GM10248 (cell line): ENCODE results near the gene LARP4.

Source experiments
- CTCF ChIA-PET: fragments of 300-600 bp; sonication (Branson Sonifier 250); formaldehyde crosslinking; extraction: SDS; loops from one replicate; lab custom pipeline; 2021; ENCODE audit warnings: antibody characterized with exemption; lab: Yijun Ruan, JAX
- POLR2A ChIA-PET: fragments of 350-650 bp; sonication (Branson Sonifier 250); formaldehyde crosslinking; extraction: SDS; loops from one replicate; lab custom pipeline; 2020; ENCODE audit warnings: antibody characterized with exemption; lab: Yijun Ruan, JAX
- DNase-seq: peaks from one replicate; pipeline ENCODE4 v3.0.0; 2012; ENCODE audit errors: extremely low spot score
- TF ChIP-seq, protein P1 (sequence below): IDR thresholded peaks from 2 replicates; pipeline ENCODE4 v1.5.1; 2012; ENCODE audit warnings: mild to moderate bottlenecking, low read depth; ENCODE audit errors: extremely low read depth, missing control alignments, control extremely low read depth

Gene LARP4

DNA sequence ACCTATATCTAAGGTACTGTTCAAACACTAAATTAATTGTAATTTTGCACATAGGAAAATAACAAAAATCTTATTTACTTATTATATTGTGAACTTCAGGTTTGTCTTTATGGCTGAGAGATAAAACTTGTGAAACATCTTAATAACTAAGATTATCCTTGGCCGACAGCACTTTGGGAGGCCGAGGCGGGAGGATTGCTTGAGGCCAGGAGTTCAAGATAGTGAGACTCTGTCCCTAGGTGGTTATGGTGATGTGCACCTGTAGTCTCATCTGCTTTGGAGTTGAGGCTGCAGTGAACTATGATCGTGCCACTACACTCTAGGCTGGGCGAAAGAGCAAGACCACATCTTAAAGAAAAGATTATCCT is 126.7 kb downstream of the LARP4 start:
- TF ChIP-seq, protein P1, sequence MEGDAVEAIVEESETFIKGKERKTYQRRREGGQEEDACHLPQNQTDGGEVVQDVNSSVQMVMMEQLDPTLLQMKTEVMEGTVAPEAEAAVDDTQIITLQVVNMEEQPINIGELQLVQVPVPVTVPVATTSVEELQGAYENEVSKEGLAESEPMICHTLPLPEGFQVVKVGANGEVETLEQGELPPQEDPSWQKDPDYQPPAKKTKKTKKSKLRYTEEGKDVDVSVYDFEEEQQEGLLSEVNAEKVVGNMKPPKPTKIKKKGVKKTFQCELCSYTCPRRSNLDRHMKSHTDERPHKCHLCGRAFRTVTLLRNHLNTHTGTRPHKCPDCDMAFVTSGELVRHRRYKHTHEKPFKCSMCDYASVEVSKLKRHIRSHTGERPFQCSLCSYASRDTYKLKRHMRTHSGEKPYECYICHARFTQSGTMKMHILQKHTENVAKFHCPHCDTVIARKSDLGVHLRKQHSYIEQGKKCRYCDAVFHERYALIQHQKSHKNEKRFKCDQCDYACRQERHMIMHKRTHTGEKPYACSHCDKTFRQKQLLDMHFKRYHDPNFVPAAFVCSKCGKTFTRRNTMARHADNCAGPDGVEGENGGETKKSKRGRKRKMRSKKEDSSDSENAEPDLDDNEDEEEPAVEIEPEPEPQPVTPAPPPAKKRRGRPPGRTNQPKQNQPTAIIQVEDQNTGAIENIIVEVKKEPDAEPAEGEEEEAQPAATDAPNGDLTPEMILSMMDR: no peak
- ChIA-PET POLR2A (no interaction called here), CTCF (no interaction called here)
- no peak for DNase-seq

DNA sequence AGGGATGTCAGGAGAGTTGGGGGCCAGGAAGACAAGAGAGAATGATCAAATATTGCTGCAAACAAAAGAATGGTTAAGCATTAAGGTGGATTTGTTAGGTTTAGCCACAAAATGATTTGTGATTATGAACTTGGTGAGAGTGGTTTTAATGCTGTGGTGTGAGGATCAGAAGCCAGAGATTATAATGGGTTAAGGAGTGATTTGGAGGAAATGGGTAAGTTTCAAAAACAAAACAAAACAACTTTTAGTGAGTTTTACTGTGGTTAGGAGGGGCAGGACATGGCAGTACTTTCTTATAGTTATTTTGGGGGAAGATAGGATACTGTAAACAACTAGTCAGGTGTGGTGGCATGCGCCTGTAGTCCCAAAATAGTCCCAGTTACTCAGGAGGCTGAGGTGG is 128.1 kb downstream of the LARP4 start:
- DNase-seq: no peak
- CTCF ChIA-PET: interaction anchor here (1.0 to 1.2 kb wide), 3 partner anchors 8 to 363 kb away, joined by 3 read pairs; no protein-coding TSS in a partner anchor
- TF ChIP-seq, protein P1: no peak
- POLR2A ChIA-PET: no interaction called here

DNA sequence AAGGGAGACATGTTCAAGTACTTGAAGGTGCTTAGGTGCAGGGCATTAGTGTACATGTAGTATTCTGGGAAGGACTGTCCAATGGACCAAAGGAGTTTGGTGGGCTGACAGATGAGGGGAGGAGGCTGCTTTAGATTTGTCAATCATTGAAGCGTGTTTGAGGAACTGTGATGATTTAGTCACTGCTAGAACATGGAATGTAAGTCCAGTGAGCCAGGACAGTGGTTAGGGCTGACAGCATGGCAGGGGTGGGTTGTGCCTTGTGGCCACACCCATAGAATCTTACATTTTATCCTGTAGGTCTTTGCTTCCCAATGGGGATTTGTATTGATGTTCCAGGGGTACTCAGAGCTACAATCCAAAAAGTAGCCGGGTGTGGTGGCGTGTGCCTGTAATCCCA is 128.7 kb downstream of the LARP4 start:
- ChIA-PET POLR2A (no interaction called here), CTCF (interaction anchor here (1.0 to 1.2 kb wide), 3 partner anchors 9 to 362 kb away, joined by 3 read pairs; no protein-coding TSS in a partner anchor)
- TF ChIP-seq, protein P1: no peak
- DNase-seq: no peak
